ENCODE results near the gene GRB2.

Gene GRB2

DNA sequence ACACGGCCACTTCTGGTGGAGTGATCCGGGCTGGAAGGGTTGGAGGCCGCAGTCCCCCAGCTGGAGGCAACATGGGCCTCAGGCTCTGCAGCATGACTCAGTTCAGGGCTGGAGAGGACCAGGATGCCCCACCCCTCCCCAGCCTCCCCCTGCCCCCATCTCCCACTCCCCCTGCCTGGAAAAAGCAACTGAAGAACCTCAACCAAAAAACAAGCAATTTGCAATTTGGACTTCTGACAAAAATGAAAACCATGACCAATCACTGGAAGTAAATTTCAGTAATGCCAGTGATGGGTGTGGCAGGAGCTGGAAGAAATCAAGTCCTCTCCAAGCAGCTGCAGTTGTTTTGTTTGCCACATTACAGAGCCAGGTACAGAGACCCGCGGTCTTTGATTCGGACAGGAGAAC lies 127.8 kb downstream of the GRB2 start:
- peak; percentile 55 for DNase-seq (ENCODE audit: low read depth)
- TF ChIP-seq, protein P1, sequence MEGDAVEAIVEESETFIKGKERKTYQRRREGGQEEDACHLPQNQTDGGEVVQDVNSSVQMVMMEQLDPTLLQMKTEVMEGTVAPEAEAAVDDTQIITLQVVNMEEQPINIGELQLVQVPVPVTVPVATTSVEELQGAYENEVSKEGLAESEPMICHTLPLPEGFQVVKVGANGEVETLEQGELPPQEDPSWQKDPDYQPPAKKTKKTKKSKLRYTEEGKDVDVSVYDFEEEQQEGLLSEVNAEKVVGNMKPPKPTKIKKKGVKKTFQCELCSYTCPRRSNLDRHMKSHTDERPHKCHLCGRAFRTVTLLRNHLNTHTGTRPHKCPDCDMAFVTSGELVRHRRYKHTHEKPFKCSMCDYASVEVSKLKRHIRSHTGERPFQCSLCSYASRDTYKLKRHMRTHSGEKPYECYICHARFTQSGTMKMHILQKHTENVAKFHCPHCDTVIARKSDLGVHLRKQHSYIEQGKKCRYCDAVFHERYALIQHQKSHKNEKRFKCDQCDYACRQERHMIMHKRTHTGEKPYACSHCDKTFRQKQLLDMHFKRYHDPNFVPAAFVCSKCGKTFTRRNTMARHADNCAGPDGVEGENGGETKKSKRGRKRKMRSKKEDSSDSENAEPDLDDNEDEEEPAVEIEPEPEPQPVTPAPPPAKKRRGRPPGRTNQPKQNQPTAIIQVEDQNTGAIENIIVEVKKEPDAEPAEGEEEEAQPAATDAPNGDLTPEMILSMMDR (IDR thresholded peaks at IDR 0.05; ENCODE audit: low read depth, low read length, missing control alignments) = no peak
- in situ Hi-C loops (cut with HindIII; ENCODE audit: low sequenced_read_pairs) = no loop called here
- no peak overlapping the region for H3K4me3 ChIP-seq (ENCODE audit: low read depth, low read length)

DNA sequence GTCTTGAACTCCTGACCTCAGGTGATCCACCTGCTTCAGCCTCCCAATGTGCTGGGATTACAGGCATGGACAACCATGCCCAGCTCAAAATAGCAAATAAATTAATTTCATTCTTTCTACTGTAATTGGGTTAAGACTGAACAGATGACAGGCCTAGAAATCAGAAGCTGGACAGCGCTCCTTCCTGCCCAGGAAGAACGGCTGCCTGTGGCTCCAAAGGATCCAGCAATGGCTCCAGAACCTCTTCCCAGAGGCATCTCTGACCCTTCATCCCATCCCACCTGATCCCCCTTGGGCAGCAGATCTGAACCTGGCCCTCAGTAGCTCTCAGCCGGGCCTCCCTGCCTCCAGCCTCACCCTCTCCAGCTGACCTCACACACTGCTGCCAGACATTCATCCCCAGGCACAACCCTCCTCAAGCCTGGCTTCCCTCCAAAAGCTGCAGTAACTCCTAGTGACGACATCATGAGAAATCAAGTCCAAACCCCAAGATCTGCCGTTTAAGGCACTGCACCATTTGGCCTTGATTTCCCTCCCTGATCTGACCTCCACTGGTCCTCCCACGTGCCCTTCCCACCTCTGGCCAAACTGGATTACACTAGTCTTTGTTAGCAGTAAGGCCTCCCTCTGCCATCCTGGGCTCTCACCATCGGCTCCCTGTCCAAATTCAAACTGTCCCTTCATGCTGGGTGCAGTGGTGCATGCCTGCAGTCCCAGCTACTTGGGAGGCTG lies 131.3 kb downstream of the GRB2 start:
- TF ChIP-seq, protein P1 (IDR thresholded peaks at IDR 0.05; ENCODE audit: low read depth, low read length, missing control alignments) = no peak
- H3K4me3 ChIP-seq (ENCODE audit: low read depth, low read length) = no peak overlapping the region
- in situ Hi-C loops (cut with HindIII; ENCODE audit: low sequenced_read_pairs) = no loop called here
- no peak for DNase-seq (ENCODE audit: low read depth)

DNA sequence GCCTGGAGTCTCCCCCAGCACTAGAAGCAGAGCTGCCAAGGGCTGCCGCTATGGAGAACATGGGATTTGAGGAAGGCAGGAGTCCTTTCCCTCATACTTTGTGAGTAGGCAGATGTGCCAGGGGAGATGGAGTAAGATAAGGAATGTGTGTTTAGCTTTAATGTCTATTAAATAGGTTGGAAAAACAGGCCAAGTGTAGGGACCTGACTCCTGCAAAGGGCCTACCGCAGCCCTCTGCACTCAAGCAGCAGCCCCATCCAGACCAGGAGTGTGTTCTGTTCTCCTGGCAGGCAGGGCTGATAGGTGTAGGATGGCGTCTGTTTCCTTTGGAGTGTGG lies 132.7 kb downstream of the GRB2 start:
- no peak for DNase-seq (ENCODE audit: low read depth)
- TF ChIP-seq, protein P1 (IDR thresholded peaks at IDR 0.05; ENCODE audit: low read depth, low read length, missing control alignments) = no peak
- in situ Hi-C loops (cut with HindIII; ENCODE audit: low sequenced_read_pairs) = no loop called here
- no peak overlapping the region for H3K4me3 ChIP-seq (ENCODE audit: low read depth, low read length)

- no peak for DNase-seq (ENCODE audit: low read depth)
- TF ChIP-seq, protein P1 (IDR thresholded peaks at IDR 0.05; ENCODE audit: low read depth, low read length, missing control alignments) = no peak
- peak overlapping the region; percentile 83 for H3K4me3 ChIP-seq (ENCODE audit: low read depth, low read length)
- in situ Hi-C loops (cut with HindIII; ENCODE audit: low sequenced_read_pairs) = no loop called here
Observed at GRCh38 chr17:75271955-75272847, 133.3 kb downstream of the GRB2 start.

DNA sequence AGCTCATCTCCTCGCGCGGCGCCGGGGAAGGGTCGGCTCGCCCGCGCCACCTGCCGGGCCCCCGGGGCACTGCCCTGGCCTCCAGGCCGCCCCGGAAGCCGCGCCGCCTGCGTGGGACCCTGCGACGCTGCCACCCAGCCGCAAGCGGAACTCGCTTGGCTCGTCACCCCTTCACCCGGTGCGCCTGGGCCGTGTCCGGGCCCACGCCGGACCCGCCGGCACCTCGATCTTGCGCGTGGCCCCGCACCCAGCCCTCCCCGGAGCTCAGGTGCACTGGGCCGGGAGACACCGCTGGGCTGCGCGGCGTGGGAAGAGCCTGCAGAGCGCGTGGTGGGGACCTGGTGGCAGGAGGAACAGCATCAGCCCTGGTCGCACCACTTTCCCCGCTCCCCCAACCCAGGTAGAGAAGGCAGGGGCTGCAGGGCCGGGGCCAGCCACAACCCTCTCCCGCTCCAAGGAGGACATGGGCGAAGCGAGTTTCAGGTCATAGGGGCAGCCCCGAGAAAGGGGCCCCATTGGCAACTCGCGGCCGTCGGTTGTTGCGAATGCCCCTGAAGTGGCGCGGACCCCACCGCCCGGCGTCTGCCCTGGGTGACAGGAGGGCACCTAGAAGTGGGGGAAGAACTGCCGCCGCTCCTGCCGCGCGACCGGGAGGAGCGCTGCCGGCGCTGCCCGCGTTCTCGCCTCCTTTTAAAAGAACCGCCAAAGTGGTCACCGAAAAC lies 134.1 kb downstream of the GRB2 start:
- H3K4me3 ChIP-seq (ENCODE audit: low read depth, low read length) = peak overlapping the region; percentile 83
- TF ChIP-seq, protein P1 (IDR thresholded peaks at IDR 0.05; ENCODE audit: low read depth, low read length, missing control alignments) = peak; percentile 45
- in situ Hi-C loops (cut with HindIII; ENCODE audit: low sequenced_read_pairs) = no loop called here
- DNase-seq (ENCODE audit: low read depth) = no peak

GRCh38 chr17:75270966-75271232 lies 134.6 kb downstream of the GRB2 start, which contains the start of gene MIF4GD:
TSS of gene MIF4GD (minus strand) at chr17:75271231. CDS start at chr17:75270195, 1,036 bp downstream.
- in situ Hi-C loops (cut with HindIII; ENCODE audit: low sequenced_read_pairs) = no loop called here
- TF ChIP-seq, protein P1 (IDR thresholded peaks at IDR 0.05; ENCODE audit: low read depth, low read length, missing control alignments) = no peak
- DNase-seq (ENCODE audit: low read depth) = no peak
- H3K4me3 ChIP-seq (ENCODE audit: low read depth, low read length) = peak within 1 kb of the TSS; percentile 83
